SK-N-SH treated with all-trans-retinoic acid at 6 μM for 48 hours (cell line): ENCODE measurements around the gene OTUD5.

Source experiments
- ATAC-seq: fragments of 200-7000 bp; cut with Tn5 transposase; 3 replicates; pipeline ENCODE4 v1.9.1; 2020; ENCODE audit warnings: mild to moderate bottlenecking, moderate library complexity
- BACH2 ChIP-seq: fragments of 250-450 bp; sonication (Bioruptor Pico); IDR thresholded peaks from 2 replicates; pipeline ENCODE4 v1.9.0; 2021; ENCODE audit warnings: mild to moderate bottlenecking, borderline replicate concordance
- CREB5 ChIP-seq: fragments of 250-450 bp; sonication (Bioruptor Pico); IDR thresholded peaks from 2 replicates; pipeline ENCODE4 v1.5.1; 2020; ENCODE audit warnings: low read depth, mild to moderate bottlenecking, moderate library complexity
- CSDC2 ChIP-seq: fragments of 250-450 bp; sonication (Bioruptor Pico); IDR thresholded peaks from 2 replicates; pipeline ENCODE4 v1.5.0; 2020; ENCODE audit warnings: mild to moderate bottlenecking, moderate library complexity
- CSRNP3 ChIP-seq: fragments of 250-450 bp; sonication (Bioruptor Pico); IDR thresholded peaks from 2 replicates; pipeline ENCODE4 v1.5.1; 2021; ENCODE audit warnings: mild to moderate bottlenecking, moderate library complexity
- ISL1 ChIP-seq: fragments of 250-450 bp; sonication (Bioruptor Pico); IDR thresholded peaks from 2 replicates; pipeline ENCODE4 v2.1.2; 2022; ENCODE audit warnings: mild to moderate bottlenecking, moderate library complexity
- OSR1 ChIP-seq: fragments of 250-450 bp; sonication (Bioruptor Pico); IDR thresholded peaks from 2 replicates; pipeline ENCODE4 v1.8.0; 2022; ENCODE audit warnings: moderate library complexity, mild to moderate bottlenecking, inconsistent platforms
- PATZ1 ChIP-seq: fragments of 250-450 bp; sonication (Bioruptor Pico); IDR thresholded peaks from 2 replicates; pipeline ENCODE4 v1.8.0; 2020; ENCODE audit warnings: mild to moderate bottlenecking, moderate library complexity, borderline replicate concordance
- POU6F1 ChIP-seq: fragments of 250-450 bp; sonication (Bioruptor Pico); IDR thresholded peaks from 2 replicates; pipeline ENCODE4 v1.8.0; 2021; ENCODE audit warnings: low read depth, mild to moderate bottlenecking, moderate library complexity, borderline replicate concordance
- PPARA ChIP-seq: fragments of 250-450 bp; sonication (Bioruptor Pico); IDR thresholded peaks from 2 replicates; pipeline ENCODE4 v1.5.0; 2020; ENCODE audit warnings: mild to moderate bottlenecking, borderline replicate concordance
- RARB ChIP-seq: fragments of 250-450 bp; sonication (Bioruptor Pico); IDR thresholded peaks from 2 replicates; pipeline ENCODE4 v1.8.0; 2021; ENCODE audit warnings: mild to moderate bottlenecking, moderate library complexity
- SNAI2 ChIP-seq: fragments of 250-450 bp; sonication (Bioruptor Pico); IDR thresholded peaks from 2 replicates; pipeline ENCODE4 v1.5.0; 2020; ENCODE audit warnings: mild to moderate bottlenecking, moderate library complexity
- TCF4 ChIP-seq: fragments of 250-450 bp; sonication (Bioruptor Pico); IDR thresholded peaks from 2 replicates; pipeline ENCODE4 v1.8.0; 2021; ENCODE audit warnings: mild to moderate bottlenecking, moderate library complexity, borderline replicate concordance
- TOX ChIP-seq: fragments of 250-450 bp; sonication (Bioruptor Pico); IDR thresholded peaks from 2 replicates; pipeline ENCODE4 v1.8.0; 2021; ENCODE audit warnings: mild to moderate bottlenecking, moderate library complexity, borderline replicate concordance
- TSHZ2 ChIP-seq: fragments of 250-450 bp; sonication (Bioruptor Pico); IDR thresholded peaks from 2 replicates; pipeline ENCODE4 v1.5.0; 2020; ENCODE audit warnings: mild to moderate bottlenecking, moderate library complexity
- ZC3H10 ChIP-seq: fragments of 250-450 bp; sonication (Bioruptor Pico); IDR thresholded peaks from 2 replicates; pipeline ENCODE4 v1.5.1; 2021; ENCODE audit warnings: mild to moderate bottlenecking, moderate library complexity
- ZFP3 ChIP-seq: fragments of 250-450 bp; sonication (Bioruptor Pico); IDR thresholded peaks from 2 replicates; pipeline ENCODE4 v1.5.0; 2020; ENCODE audit warnings: mild to moderate bottlenecking, moderate library complexity
- ZFP30 ChIP-seq: fragments of 450-650 bp; formaldehyde crosslinking; IDR thresholded peaks from 2 replicates; pipeline ENCODE4 v1.5.0; 2022; ENCODE audit warnings: mild to moderate bottlenecking, moderate library complexity
- ZNF565 ChIP-seq: fragments of 450-650 bp; formaldehyde crosslinking; conservative IDR thresholded peaks from 2 replicates; pipeline ENCODE4 v1.5.0; 2020; ENCODE audit warnings: low read depth, mild to moderate bottlenecking, moderate library complexity
- ZNF70 ChIP-seq: fragments of 450-650 bp; formaldehyde crosslinking; IDR thresholded peaks from 2 replicates; pipeline ENCODE4 v1.5.0; 2020; ENCODE audit warnings: mild to moderate bottlenecking, moderate library complexity
- ZNF8 ChIP-seq: fragments of 450-650 bp; formaldehyde crosslinking; IDR thresholded peaks from 2 replicates; pipeline ENCODE4 v1.5.0; 2020; ENCODE audit warnings: mild to moderate bottlenecking, moderate library complexity

OTUD5 gene

GRCh38 chrX:48923771-48924170, 33.6 kb downstream of the OTUD5 start:
- TF ChIP-seq ZNF8 (CRISPR knock-in tag): no peak
- TF ChIP-seq ZNF70 (CRISPR knock-in tag): no peak
- no peak for TF ChIP-seq SNAI2
- no peak for TF ChIP-seq CSRNP3
- TF ChIP-seq BACH2 (CRISPR knock-in tag): no peak
- TF ChIP-seq ISL1 (CRISPR knock-in tag): no peak
- no peak for TF ChIP-seq CREB5
- no peak for TF ChIP-seq ZNF565 (CRISPR knock-in tag)
- no peak for TF ChIP-seq ZC3H10 (CRISPR knock-in tag)
- no peak for TF ChIP-seq TCF4 (CRISPR knock-in tag)
- no peak for TF ChIP-seq ZFP3
- no peak for TF ChIP-seq POU6F1
- TF ChIP-seq ZFP30 (CRISPR knock-in tag): no peak
- no peak for TF ChIP-seq PATZ1 (CRISPR knock-in tag)
- ATAC-seq: no peak

- no peak for ATAC-seq
- TF ChIP-seq SNAI2 (no peak), POU6F1 (no peak), TSHZ2 (no peak), TOX (CRISPR knock-in tag) (no peak), ZNF70 (CRISPR knock-in tag) (no peak), PPARA (CRISPR knock-in tag) (no peak), CSDC2 (no peak), ZC3H10 (CRISPR knock-in tag) (no peak), ZNF565 (CRISPR knock-in tag) (no peak), ZFP3 (no peak), CSRNP3 (no peak), OSR1 (CRISPR knock-in tag) (no peak), RARB (CRISPR knock-in tag) (no peak), CREB5 (no peak), ISL1 (CRISPR knock-in tag) (no peak), BACH2 (CRISPR knock-in tag) (no peak), TCF4 (CRISPR knock-in tag) (no peak)
Measured at GRCh38 chrX:48920718-48921104, 36.7 kb downstream of the OTUD5 start.
